PFSK-1 (cell line): ENCODE data around the gene RIPOR2.

ENCODE experiments used
- POLR2AphosphoS5 ChIP-seq: IDR thresholded peaks from 2 replicates; pipeline ENCODE4 v1.6.1; 2012; ENCODE audit warnings: low read depth, mild to moderate bottlenecking, control low read depth, low read length, moderate library complexity
- REST ChIP-seq, 2 experiments: IDR thresholded peaks; 2 replicates each; pipeline versions ENCODE4 v1.6.1 to v1.8.0; 2011 to 2012; ENCODE audit warnings: low read depth in 2 of 2, low read length in 2 of 2, control low read depth in 1 of 2, inconsistent platforms in 1 of 2, mild to moderate bottlenecking in 1 of 2, moderate library complexity in 1 of 2; ENCODE audit not compliant: insufficient read depth in 1 of 2
- SIN3A ChIP-seq: IDR thresholded peaks from 2 replicates; pipeline ENCODE4 v1.6.1; 2012; ENCODE audit warnings: mild to moderate bottlenecking, low read length, moderate library complexity, borderline replicate concordance; ENCODE audit not compliant: insufficient read depth
- TAF1 ChIP-seq: IDR thresholded peaks from 2 replicates; pipeline ENCODE4 v1.6.1; 2012; ENCODE audit warnings: low read length, control low read depth, borderline replicate concordance; ENCODE audit not compliant: insufficient read depth

DNA sequence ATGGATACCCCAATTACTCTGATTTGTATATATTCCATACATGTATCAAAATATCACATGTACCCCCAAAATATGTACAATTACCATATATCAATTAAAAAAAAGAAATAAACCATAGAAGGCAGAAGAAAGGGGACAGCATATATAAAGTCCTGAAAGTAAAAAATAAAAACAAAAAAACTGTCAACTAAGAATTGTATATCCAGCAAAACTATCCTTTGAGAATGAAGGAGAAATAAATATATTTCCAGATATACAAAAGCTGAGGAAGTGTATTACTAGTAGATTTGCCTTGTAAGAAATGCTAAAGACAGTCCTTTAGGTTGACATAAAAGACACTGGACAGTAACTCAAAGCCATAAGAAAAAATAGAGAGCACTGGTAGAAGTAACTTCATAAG is 9.3 kb upstream of the RIPOR2 start:
- TF ChIP-seq TAF1 (no peak), REST (IDR thresholded peaks at IDR 0.05; ENCODE audit: insufficient read depth in 1 of 2, low read depth in 2 of 2, low read length in 2 of 2) (no peak), POLR2AphosphoS5 (no peak), SIN3A (no peak)
